ENCODE measurements around the gene DNAJB1.
"Not testable (repeated sequence)": the region's sequence is repeated elsewhere in the genome, so short reads cannot be mapped to it uniquely, and the experiment has no call there.

Gene DNAJB1

DNA sequence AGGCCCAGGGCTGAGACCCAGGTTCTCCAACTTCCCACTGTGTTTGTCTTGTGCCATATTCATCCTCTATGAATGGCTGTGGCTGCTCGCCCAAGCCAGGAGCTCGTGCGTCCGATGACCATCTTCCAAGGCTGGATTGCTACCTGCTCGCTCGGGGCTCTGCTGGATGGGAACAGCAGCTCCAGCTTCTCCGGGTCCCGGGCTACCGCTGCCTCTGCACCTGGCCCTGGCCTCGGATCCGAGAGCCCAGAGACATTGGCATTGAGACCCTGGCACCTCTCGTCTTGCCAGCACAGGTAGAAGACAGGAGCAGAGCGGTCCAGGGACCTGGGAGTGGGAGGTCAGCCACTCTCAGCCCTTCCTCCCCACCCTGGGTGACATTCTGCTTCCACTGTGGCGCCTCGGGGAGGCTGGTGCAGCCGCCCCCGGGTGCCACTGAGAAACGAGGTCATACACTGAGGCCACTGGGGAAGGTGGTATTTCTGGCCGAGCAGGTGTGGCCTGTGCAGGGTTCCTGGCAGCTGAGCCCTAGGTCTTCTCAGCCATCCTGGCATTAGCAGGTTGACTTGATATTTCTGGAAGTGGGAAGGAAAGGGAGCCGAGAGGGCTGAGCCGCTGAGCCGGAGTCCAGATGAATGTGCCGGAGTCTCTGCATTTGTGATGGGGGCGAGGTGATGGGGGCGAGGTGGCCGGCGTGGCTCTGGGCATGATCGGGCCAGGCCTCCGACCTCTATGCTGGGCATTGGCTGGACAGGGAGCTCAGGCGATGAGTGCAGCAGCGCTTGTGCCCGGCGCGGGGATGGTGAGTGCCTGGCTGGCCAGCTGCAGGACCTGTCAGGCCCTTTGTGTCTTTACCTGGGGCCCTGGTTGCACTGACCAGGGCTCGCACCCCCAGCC is 35.1 kb upstream of the DNAJB1 start:
- no peak for DNase-seq

DNA sequence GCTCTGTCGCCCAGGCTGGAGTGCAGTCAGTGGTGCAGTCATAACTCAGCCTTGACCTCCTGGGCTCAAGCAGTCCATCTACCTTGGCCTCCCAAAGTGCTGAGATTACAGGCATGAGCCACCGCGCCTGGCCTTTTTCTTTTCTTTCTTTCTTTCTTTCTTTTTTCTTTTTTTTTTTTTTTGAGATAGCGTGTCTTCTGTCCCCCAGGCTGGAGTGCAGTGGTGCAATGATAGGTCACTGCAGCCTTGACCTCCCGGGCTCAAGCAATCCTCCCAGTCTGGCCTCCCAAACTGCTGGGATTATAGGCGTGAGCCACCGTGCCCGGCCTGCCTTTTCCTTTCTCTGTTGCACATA is 33.8 kb upstream of the DNAJB1 start:
- DNase-seq: not testable (repeated sequence)

DNA sequence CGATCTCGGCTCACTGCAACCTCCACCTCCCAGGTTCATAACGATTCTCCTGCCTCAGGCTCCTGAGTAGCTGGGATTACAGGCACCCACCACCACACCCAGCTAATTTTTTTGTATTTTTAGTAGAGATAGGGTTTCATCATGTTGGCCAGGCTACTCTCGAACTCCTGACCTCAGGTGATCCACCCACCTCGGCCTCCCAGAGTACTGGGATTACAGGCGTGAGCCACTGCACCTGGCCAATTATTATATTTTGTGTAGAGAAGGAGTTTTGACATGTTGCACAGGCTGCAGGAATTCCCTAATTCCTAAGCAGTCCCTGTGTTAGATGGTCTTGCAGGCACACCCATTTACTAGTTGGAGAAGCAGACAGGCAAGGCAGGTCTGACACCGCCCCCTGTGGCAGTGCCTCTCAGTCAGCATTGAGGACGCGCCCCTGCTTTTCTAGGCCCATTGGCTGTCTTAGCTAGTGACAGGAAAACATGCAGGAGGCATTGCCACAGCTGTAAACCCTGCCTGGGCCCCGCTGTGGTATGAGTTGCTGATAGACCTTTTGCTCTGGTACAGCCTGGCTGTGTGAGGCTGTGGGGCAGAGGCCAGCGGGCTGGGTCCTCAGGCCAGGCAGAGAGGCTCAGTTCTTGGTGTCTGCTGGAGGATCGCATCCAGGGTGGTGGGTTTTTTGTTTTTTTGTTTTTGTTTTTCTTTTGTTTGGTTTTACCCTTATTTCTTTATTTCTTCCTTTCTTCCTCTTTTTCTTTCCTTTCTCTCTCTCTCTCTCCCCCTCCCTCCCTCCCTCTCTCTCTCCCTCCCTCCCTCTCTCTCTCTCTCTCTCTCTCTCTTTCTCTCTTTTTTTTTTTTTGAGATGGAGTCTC is 33.2 kb upstream of the DNAJB1 start:
- peak in 18 of 56 donors; percentile 15 to 53 (median 30) for DNase-seq

GRCh38 chr19:14550201-14550754 is 32.1 kb upstream of the DNAJB1 start:
- DNase-seq: peak in 2 of 56 donors; percentile 4 to 24

- no peak for DNase-seq
Observed at GRCh38 chr19:14545716-14546082, 27.5 kb upstream of the DNAJB1 start.

DNA sequence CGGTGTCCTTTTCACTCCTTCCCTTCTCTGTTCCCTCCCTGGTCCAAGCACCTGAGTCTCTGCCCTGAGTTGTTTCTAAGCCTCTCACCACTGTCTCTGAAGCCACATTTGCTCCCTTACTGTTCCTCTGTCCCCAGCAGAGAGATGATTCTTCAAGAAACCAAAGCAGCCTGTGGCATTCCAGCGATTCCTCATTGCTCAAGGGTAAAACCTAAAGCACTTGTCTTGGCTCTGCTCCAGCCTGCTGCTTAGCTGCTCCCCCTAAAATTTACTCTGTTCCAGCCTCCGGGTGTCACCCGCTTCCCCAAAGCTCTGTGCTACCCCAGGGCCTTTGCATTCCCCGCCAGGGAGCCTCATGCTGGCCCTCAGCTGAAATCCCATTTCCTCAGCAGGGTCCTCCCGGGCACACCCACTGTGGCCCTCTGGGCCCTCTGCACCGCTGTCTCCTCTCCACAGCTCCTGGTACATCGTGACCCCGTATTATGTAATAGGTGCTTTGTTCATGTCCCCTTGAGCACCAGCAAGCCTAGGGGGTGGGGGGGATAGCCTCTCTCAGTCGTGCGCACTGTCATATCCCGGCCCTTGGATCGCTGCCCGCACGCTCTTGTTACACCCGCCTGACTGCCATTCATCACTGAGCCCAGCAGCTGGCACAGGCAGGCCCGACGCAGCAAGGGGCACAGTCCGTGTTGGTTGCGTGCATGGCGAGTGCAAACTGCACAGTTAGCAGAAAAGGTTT is 26.9 kb upstream of the DNAJB1 start:
- peak in 55 of 56 donors; percentile 53 to 98 (median 89) for DNase-seq

DNA sequence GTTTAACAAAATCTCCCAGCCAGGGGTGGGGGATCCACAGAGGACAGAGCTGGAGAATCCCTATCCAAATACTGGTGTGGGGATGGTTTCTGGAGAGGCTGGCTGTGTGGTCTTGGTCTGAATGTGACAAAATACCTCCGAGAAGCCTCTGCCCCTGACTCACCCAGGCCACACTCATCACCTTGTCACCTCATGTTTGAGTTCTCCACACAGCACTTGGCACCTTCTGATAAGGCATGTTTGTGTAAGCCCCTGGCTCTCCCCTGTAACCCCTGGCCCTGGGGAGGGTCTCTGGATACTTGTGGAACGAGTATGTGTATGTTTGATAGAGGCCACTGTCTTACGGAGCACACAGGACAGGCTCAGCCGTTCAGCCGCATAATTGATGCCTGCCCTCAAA is 25.9 kb upstream of the DNAJB1 start:
- DNase-seq: peak in 1 of 56 donors; percentile 18

GRCh38 chr19:14542711-14543328 is 24.6 kb upstream of the DNAJB1 start:
- DNase-seq: peak in 26 of 56 donors; percentile 20 to 86 (median 44)

DNA sequence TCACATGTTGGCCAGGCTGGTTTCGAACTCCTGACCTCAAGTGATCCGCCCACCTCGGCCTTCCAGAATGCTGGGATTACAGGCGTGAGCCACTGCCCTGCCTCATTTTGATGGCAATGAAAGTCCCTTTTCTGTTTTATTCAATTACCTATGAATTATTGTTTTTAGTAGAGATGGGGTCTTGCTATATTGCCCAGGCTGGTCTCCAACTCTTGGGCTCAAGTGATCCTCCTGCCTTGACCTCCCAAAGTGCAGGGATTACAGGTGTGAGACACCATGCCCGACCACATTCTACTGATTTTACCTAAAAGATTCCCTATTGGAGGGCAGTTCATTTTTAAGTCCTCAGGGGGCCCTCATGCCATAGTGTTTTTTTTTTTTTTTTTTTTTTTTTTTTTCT is 23.8 kb upstream of the DNAJB1 start:
- not testable (repeated sequence) for DNase-seq

DNA sequence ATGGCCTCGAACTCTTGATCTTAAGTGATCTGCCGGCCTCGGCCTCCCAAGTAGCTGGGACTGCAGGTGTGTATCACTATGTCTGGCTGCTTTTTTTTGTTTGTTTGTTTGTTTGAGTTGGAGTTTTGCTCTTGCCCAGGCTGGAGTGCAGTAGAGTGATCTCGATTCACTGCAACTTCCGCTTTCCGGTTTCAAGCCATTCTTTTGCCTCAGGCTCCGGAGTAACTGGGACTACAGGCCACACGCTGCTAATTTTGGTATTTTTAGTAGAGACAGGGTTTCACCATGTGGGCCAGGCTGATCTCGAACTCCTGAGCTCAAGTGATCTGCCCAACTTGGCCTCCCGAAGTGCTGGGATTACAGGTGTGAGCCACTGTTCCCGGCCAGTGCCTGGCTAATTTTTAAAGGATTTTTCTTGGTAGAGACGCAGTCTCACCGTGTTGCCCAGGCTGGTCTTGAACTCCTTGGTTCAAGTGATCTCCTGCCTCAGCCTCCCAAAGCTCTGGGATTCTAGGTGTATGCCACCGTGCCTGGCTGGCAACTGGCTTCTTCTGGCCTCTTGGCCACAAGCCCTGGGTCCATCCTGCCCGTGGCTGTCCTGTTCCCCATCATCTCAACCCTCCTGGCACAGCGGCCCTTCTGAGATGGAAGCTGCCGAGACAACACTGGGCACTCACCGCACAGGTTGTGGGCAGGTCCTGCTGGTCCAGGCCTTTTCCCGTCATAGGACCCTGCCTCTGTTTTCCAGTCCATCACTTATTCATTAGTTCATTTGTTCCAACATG is 22.7 kb upstream of the DNAJB1 start:
- no peak for DNase-seq

GRCh38 chr19:14536926-14537692 is 18.9 kb upstream of the DNAJB1 start:
- peak in 4 of 56 donors; percentile 18 to 55 (median 24) for DNase-seq

DNA sequence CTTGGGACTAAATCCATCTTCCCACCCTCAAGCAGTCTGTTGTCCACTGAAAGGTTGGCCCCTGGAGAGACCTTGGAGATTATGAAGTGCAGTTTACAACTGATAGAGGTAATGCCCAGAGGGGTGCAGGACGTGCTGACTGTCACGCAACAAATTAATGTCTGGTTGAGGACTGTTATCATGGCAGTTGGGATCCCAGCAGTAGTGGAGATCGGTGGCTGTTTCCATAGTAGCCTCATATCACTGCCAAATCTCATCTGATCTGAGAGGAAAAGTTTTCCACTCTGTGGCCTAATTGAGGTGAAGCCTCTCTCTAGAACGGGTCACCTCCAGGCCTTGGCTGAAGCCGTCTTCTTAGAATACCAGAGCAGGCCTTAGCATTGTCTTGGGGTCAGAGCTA is 15.3 kb upstream of the DNAJB1 start:
- DNase-seq: no peak

GRCh38 chr19:14530506-14530905 is 12.3 kb upstream of the DNAJB1 start:
- DNase-seq: no peak

DNA sequence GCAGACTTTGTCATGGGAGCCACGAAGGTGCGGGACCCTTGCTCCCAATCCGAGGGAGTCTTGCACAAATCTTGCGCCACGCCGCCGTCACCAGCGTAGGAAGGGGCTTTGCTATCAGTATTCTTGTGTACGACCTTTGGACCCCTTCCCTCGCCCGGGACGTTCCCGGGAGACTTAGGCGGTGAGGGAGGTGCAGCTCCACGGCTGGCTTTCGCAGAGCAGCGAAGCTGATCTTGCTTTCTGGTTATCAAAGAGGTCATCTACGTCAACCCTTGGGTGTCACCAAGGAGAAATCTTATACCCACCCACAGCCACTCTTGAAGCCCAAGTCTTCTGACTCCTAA is 11.8 kb upstream of the DNAJB1 start:
- peak in 2 of 56 donors; percentile 59 to 66 for DNase-seq

DNA sequence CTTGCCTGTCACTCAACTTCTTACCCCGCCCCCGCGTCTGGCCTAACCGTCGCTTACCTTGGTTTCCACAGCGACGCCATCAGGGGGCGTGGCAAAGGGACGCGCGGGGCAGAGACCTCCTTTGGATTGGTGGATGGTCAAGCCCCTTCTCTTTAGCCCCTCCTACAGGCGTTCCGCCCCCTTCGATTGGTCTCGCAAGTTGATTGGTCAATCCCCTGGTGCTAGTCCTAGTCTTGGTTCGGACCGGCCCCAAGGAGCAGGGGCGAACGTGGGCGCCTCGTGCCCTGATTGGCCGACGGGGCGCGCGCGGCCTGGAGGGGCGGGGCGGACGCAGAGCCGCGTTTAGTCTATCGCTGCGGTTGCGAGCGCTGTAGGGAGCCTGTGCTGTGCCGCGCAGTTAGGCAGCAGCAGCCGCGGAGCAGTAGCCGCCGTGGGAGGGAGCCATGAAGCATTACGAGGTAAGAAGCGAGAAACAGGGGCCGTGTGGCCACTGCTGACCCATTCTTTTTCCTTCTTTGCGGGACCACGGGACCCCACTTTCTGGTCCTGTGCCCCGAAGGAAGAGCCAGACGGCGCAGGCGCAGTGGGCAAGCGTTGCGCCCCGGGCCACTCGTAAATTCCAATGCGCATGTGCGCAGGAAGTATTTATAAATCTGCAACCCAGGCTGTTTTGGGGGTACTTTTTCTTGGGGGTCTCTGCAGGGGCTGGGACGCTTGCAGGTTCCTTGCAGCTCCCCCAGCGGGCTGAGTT is 11.2 kb upstream of the DNAJB1 start, which contains the start of gene TECR:
Gene TECR (plus strand): TSS at position 341 of the 751 bp plus-strand sequence. CDS start 103 bp downstream, at position 444.
- peak; percentile 95 to 100 (median 100) for DNase-seq

DNA sequence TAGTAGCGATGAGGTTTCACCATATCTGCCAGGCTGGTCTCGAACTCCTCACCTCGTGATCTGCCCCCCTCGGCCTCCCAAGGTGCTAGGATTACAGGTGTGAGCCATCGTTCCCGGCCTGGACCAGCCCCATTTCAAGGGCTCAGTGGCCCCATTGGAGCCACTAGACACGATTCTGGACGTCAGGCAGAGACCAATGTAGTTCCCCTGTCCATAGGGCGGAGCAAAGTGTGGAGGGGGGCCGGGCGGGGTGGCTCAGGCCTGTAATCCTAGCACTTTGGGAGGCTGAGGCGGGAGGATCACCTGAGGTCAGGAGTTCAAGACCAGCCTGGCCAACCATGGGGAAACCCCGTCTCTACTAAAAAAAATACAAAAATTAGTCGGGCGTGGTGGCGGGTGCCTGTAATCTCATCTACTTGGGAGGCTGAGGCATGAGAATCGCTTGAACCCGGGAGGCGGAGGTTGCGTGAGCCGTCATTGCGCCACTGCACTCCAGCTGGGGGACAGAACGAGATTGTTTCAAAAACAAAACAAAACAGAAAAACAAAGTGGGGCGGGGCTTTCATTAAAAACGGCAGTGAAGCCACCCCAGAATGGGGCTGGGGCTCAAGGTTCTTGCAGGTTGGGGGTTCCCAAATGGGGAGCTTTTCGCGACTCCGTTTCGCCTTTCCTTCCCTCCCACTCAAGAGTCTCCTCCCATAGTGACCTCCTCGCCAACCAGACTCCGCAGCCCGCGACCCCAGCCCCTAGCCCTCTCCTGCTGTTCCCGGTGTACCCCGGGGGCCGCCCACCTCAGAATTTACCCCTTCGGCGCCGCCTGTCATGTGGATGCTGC is 10.4 kb upstream of the DNAJB1 start:
- peak in 1 of 56 donors; percentile 33 for DNase-seq

GRCh38 chr19:14526423-14526822 is 8.2 kb upstream of the DNAJB1 start:
- no peak for DNase-seq
